HepG2 (cell line): ENCODE measurements around the gene RPL35. TPM values are rescaled to one million over a fixed set of nuclear protein-coding genes. Genes with fewer than 3 reads are reported as not detected.

Experiments
- ATAC-seq: fragments of 200-7000 bp; cut with Tn5 transposase; 3 replicates; pipeline ENCODE4 v1.9.1; 2020; ENCODE audit warnings: mild to moderate bottlenecking, moderate library complexity
- BruUV-seq: library from RNA; stranded (reverse); fragments of 400-500 nt; replicated peaks from 2 replicates; lab custom pipeline; 2021; lab: Mats Ljungman, UMichigan
- CTCF ChIA-PET: fragments of 300-600 bp; formaldehyde crosslinking; extraction: SDS; loops from one replicate; lab custom pipeline; 2021; ENCODE audit warnings: low total read pairs, inconsistent platforms, low intra/inter-chr PET ratio; lab: Yijun Ruan, JAX
- POLR2A ChIA-PET: fragments of 350-600 bp; sonication (Branson Sonifier 250); formaldehyde crosslinking; loops from one replicate; lab custom pipeline; 2020; ENCODE audit warnings: antibody characterized with exemption, inconsistent platforms; lab: Yijun Ruan, JAX
- DNase-seq: peaks from one replicate; pipeline ENCODE4 v3.0.0-alpha.2; 2015; ENCODE audit warnings: low spot score
- FAIRE-seq: peaks from 3 replicates; lab custom pipeline; 2011; peaks lifted over from hg19 to GRCh38; lab: Jason Lieb, UNC
- H2AFZ ChIP-seq: one replicate; pipeline ENCODE4 v1.6.1; 2011; ENCODE audit warnings: low read length, inconsistent platforms
- H3K27ac ChIP-seq: fragments of 300-600 bp; 3 replicates; pipeline ENCODE4 v1.8.0; 2011; ENCODE audit warnings: mixed run types, mild to moderate bottlenecking, mixed read lengths, low read length, inconsistent platforms; ENCODE audit not compliant: insufficient read depth; ENCODE audit errors: extremely low read length
- H3K27me3 ChIP-seq, 2 experiments: fragments of 200-600 bp in 1 of 2; 2 replicates in 1 of 2; 3 replicates in 1 of 2; pipeline versions ENCODE4 v1.6.0 to v1.8.0; 2011; ENCODE audit warnings: low read length in 2 of 2, mild to moderate bottlenecking in 2 of 2, moderate library complexity in 2 of 2, inconsistent platforms in 1 of 2; ENCODE audit not compliant: insufficient read depth in 2 of 2, control insufficient read depth in 1 of 2
- H3K36me3 ChIP-seq, 2 experiments: fragments of 200-600 bp in 1 of 2; replicated peaks in 1 of 2; 2 replicates in 1 of 2; 3 replicates in 1 of 2; pipeline versions ENCODE4 v1.5.1 to v1.8.0; 2011; ENCODE audit warnings: low read length in 2 of 2, inconsistent platforms in 1 of 2; ENCODE audit not compliant: insufficient read depth in 2 of 2, control insufficient read depth in 1 of 2
- H3K4me1 ChIP-seq: 2 replicates; pipeline ENCODE4 v1.5.1; 2012; ENCODE audit warnings: low read length, inconsistent platforms; ENCODE audit not compliant: insufficient read depth
- H3K4me2 ChIP-seq: 2 replicates; pipeline ENCODE4 v1.6.0; 2011; ENCODE audit warnings: low read depth, low read length, inconsistent platforms
- H3K4me3 ChIP-seq, 3 experiments: fragments of 200-600 bp in 1 of 3; sonication (generic), shearing (Covaris generic) in 1 of 3; replicated peaks in 1 of 3; 2 replicates each; pipeline ENCODE4 v1.5.1; 2011 to 2016; ENCODE audit warnings: low read length in 3 of 3, inconsistent platforms in 2 of 3, low read depth in 2 of 3, mild to moderate bottlenecking in 2 of 3, control low read depth in 1 of 3, mixed read lengths in 1 of 3; ENCODE audit not compliant: insufficient read depth in 1 of 3
- H3K79me2 ChIP-seq: one replicate; pipeline ENCODE4 v1.6.1; 2011; ENCODE audit warnings: low read length, inconsistent platforms; ENCODE audit not compliant: insufficient read depth
- H3K9ac ChIP-seq: 2 replicates; pipeline ENCODE4 v1.6.0; 2011; ENCODE audit warnings: mild to moderate bottlenecking, low read depth, low read length, inconsistent platforms; ENCODE audit not compliant: insufficient read depth
- H3K9me3 ChIP-seq: 2 replicates; pipeline ENCODE4 v1.5.1; 2012; ENCODE audit warnings: mild to moderate bottlenecking, low read length
- H4K20me1 ChIP-seq: 2 replicates; pipeline ENCODE4 v1.6.0; 2011; ENCODE audit warnings: inconsistent platforms, mild to moderate bottlenecking, low read length, moderate library complexity; ENCODE audit not compliant: insufficient read depth
- CENPT ChIP-seq: sonication (generic); formaldehyde crosslinking; IDR thresholded peaks from 2 replicates; pipeline ENCODE4 v1.8.0; 2022; ENCODE audit warnings: low read depth, mild to moderate bottlenecking, moderate library complexity, missing genetic modification reagents
- DR1 ChIP-seq: sonication (generic); formaldehyde crosslinking; IDR thresholded peaks from 2 replicates; pipeline ENCODE4 v1.8.0; 2021; ENCODE audit warnings: mild to moderate bottlenecking, missing genetic modification reagents, inconsistent platforms
- HNRNPLL ChIP-seq: fragments of 200-400 bp; formaldehyde crosslinking; IDR thresholded peaks from 2 replicates; pipeline ENCODE4 v1.6.1; 2017; ENCODE audit warnings: mild to moderate bottlenecking, low read depth, low read length; ENCODE audit not compliant: poor library complexity, severe bottlenecking
- KMT2A ChIP-seq: sonication (generic); formaldehyde crosslinking; IDR thresholded peaks from 2 replicates; pipeline ENCODE4 v1.4.0; 2020; ENCODE audit warnings: missing genetic modification reagents
- MEF2D ChIP-seq: sonication (generic); formaldehyde crosslinking; IDR thresholded peaks from 2 replicates; pipeline ENCODE4 v1.5.1; 2020; ENCODE audit warnings: mild to moderate bottlenecking, missing genetic modification reagents
- POLR2AphosphoS5 ChIP-seq: IDR thresholded peaks from 2 replicates; pipeline ENCODE4 v1.6.1; 2012; ENCODE audit warnings: low read depth, low read length
- ZBTB3 ChIP-seq: sonication (generic); formaldehyde crosslinking; IDR thresholded peaks from 2 replicates; pipeline ENCODE4 v1.4.0; 2020; ENCODE audit warnings: low read depth, mild to moderate bottlenecking, moderate library complexity, missing genetic modification reagents, borderline replicate concordance
- ZFX ChIP-seq: sonication (generic); formaldehyde crosslinking; IDR thresholded peaks from 2 replicates; pipeline ENCODE4 v1.4.0; 2020; ENCODE audit warnings: mild to moderate bottlenecking, low read depth, missing genetic modification reagents, moderate library complexity
- ZNF232 ChIP-seq: sonication (generic); formaldehyde crosslinking; IDR thresholded peaks from 2 replicates; pipeline ENCODE4 v1.4.0; 2020; ENCODE audit warnings: missing genetic modification reagents, borderline replicate concordance
- ZNF292 ChIP-seq: sonication (generic); formaldehyde crosslinking; IDR thresholded peaks from 2 replicates; pipeline ENCODE4 v1.8.1; 2022; ENCODE audit warnings: mild to moderate bottlenecking, low read depth, missing genetic modification reagents, borderline replicate concordance
- ZNF44 ChIP-seq: sonication (generic); formaldehyde crosslinking; IDR thresholded peaks from 2 replicates; pipeline ENCODE4 v1.5.1; 2020; ENCODE audit warnings: mild to moderate bottlenecking, missing genetic modification reagents
- ZNF724P ChIP-seq: sonication (generic); formaldehyde crosslinking; IDR thresholded peaks from 2 replicates; pipeline ENCODE4 v1.8.0; 2022; ENCODE audit warnings: missing genetic modification reagents, borderline replicate concordance
- WGBS: methylation state at CpG from one replicate; pipeline ENCODE4 v1.1.6; 2017; ENCODE audit warnings: low lambda C conversion rate; 5-methylcytosine and 5-hydroxymethylcytosine counted together
- in situ Hi-C: cut with HindIII; loops from 2 replicates; pipeline ENCODE4 v1.10.0; 2017; ENCODE audit warnings: low pct_unique_long_range_greater_than_20kb; ENCODE audit not compliant: extremely low pct_ligation_motif_present
- intact Hi-C: fragments of 100-400 bp; cut with micrococcal nuclease; formaldehyde crosslinking; loops from one replicate; pipeline ENCODE4 v1.10.0; 2022; ENCODE audit not compliant: unreplicated experiment
- polyA plus RNA-seq, 8 experiments: library from polyadenylated mRNA; depleted of rRNA in 3 of 8; stranded (reverse) in 7 of 8; unstranded in 1 of 8; fragments of >200 nt; fragmentation: Illumina TruSeq in 4 of 8; extraction: Trizol in 4 of 8; gene quantifications; 2 replicates each; pipeline versions ENCODE4 v1.2.1 to v1.2.3, GENCODE V29; 2011 to 2016; ENCODE audit warnings: low read depth in 4 of 8, missing spikeins in 1 of 8, mixed read lengths in 1 of 8; ENCODE audit not compliant: insufficient read depth in 1 of 8
- total RNA-seq, 5 experiments: library from RNA; depleted of rRNA; stranded (reverse); fragments of >200 nt; fragmentation: Illumina TruSeq; extraction: Trizol; gene quantifications; 2 replicates each; pipeline ENCODE4 v1.2.3, GENCODE V29; 2016; ENCODE audit warnings: low read depth in 1 of 5
- TF ChIP-seq, protein P1 (sequence below): IDR thresholded peaks from 2 replicates; pipeline ENCODE4 v1.6.1; 2016
- TF ChIP-seq, protein P2 (sequence below): sonication (generic); formaldehyde crosslinking; IDR thresholded peaks from 2 replicates; pipeline ENCODE4 v1.4.0; 2020; ENCODE audit warnings: missing genetic modification reagents

Gene RPL35
- total and polyA plus RNA-seq, 2 of the 13 experiments (the other 11 are each of a cell fraction or from before 2014, with no cell fraction given), result 2,153 to 2,935 TPM

DNA sequence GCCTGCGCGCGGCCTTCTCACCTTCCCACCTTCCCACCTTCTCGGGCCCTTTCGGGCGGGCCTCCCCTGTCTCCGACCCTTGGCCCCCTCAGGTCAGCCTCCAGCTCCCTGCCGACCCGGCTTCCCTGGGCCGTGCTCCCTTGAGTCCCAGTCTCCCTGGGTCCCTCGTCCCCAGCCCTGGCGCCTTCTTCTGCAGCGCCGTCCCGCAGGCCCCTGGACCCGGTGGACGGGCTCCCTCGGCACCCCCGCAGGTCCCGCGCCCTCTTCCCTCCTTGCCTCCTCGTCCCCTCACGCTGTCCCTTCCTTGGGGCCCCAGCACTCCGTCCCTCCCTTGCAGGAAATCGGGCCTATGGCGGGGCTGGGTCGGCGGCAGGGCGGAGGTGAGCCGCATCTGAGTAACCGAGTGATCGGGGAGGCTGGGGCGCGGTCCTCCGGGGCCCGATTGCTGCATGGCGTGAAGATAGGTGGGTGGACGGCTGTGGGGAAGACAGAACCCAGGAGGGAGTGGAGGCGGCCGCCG, 7.8 kb upstream of the RPL35 start (continued):
- TF ChIP-seq ZFX (peak; percentile 5; the same call in 1 of the 2 replicates), ZNF232 (CRISPR knock-in tag) (peak; percentile 50; the same call in 1 of the 2 replicates), CENPT (CRISPR knock-in tag) (0 out of 2 replicates have a peak, but pooled peaks have one; percentile 18)

DNA sequence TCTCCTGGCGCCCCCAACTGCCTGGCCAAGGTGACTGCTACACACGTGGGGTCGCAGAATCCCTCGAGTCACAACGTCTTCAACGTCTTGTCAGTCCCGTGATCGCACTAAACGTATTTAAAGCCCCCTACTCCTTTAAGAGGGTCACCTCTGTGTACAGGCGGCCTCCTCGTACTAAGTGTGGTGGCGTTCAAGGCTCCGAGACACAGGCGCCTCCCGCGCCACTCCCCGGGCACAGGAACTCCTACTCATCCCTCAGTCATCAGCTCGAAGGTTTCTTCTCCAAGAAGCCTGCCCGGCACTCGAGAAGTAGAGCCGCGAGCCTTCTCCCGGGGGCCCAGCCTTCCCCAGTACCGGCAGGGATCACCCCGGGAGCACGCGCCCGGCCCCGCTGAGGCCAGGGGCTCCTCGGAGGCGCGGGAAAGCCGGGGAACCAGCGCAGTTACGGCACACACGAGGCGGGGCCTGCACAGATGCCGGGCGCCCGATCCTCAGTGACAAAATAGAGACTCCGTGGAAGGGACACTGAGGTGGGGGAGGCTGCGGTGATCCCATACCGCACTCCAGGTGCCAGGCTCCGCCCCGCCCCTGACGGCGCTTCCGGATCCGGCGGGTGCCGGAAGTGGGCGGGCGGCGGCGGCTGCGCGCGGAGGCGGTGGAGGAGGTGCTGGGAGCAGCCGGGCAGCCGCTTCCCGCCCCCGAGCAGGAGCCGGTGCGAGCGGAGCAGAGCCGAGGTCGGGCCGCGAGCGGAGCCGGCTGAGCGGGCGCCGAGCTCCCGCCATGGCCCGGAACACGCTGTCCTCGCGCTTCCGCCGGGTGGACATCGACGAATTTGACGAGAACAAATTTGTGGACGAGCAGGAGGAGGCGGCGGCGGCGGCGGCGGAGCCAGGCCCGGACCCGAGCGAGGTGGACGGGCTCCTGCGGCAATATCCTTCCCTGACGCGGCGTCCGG, 7.0 kb upstream of the RPL35 start:
- H4K20me1 ChIP-seq, result no peaks in the 10 kb centered on the region; the same call in 1 of the 2 replicates
- H3K27ac ChIP-seq, result peak overlapping the region; percentile 90
- CTCF ChIA-PET, result no interaction called here
- in situ Hi-C loops, result no loop called here
- H3K9ac ChIP-seq, result peak overlapping the region; percentile 98
- H3K36me3 ChIP-seq, result peaks cover 6 to 21% of the 10 kb centered on the region in 2 experiments
- H3K4me1 ChIP-seq, result peaks cover 44% of the 10 kb centered on the region
- peak; percentile 46 for FAIRE-seq
- intact Hi-C loops, result loop anchor here (2.0 to 10.0 kb wide), 2 partner anchors 72 to 276 kb away; partner anchors contain the start of genes GOLGA1 and SCAI
- H3K27me3 ChIP-seq, result no peaks in the 10 kb centered on the region; a peak in 1 of 5 replicates
- BruUV-seq, result TSS peak; percentile 93
- ATAC-seq, result peak; percentile 91
- no peaks in the 10 kb centered on the region for H3K9me3 ChIP-seq
- DNase-seq, result peak; percentile 71
- H2AFZ ChIP-seq, result no peak overlapping the region
- WGBS, result 0% methylated on average over 9 of the region's 101 CpGs
- peak overlapping the region; percentile 81 to 98 (median 94) for H3K4me3 ChIP-seq
- peaks cover 58% of the 10 kb centered on the region for H3K79me2 ChIP-seq
- POLR2A ChIA-PET, result no interaction called here
- H3K4me2 ChIP-seq, result peak overlapping the region; percentile 94
- TF ChIP-seq, protein P1, sequence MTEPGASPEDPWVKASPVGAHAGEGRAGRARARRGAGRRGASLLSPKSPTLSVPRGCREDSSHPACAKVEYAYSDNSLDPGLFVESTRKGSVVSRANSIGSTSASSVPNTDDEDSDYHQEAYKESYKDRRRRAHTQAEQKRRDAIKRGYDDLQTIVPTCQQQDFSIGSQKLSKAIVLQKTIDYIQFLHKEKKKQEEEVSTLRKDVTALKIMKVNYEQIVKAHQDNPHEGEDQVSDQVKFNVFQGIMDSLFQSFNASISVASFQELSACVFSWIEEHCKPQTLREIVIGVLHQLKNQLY (CRISPR knock-in tag), result 0 out of 2 replicates have a peak, but pooled peaks have one; percentile 17
- TF ChIP-seq ZNF292, result no peak
- no peak for TF ChIP-seq MEF2D
- peak; percentile 25; the same call in 1 of the 2 replicates for TF ChIP-seq DR1 (CRISPR knock-in tag)
- TF ChIP-seq, protein P2, sequence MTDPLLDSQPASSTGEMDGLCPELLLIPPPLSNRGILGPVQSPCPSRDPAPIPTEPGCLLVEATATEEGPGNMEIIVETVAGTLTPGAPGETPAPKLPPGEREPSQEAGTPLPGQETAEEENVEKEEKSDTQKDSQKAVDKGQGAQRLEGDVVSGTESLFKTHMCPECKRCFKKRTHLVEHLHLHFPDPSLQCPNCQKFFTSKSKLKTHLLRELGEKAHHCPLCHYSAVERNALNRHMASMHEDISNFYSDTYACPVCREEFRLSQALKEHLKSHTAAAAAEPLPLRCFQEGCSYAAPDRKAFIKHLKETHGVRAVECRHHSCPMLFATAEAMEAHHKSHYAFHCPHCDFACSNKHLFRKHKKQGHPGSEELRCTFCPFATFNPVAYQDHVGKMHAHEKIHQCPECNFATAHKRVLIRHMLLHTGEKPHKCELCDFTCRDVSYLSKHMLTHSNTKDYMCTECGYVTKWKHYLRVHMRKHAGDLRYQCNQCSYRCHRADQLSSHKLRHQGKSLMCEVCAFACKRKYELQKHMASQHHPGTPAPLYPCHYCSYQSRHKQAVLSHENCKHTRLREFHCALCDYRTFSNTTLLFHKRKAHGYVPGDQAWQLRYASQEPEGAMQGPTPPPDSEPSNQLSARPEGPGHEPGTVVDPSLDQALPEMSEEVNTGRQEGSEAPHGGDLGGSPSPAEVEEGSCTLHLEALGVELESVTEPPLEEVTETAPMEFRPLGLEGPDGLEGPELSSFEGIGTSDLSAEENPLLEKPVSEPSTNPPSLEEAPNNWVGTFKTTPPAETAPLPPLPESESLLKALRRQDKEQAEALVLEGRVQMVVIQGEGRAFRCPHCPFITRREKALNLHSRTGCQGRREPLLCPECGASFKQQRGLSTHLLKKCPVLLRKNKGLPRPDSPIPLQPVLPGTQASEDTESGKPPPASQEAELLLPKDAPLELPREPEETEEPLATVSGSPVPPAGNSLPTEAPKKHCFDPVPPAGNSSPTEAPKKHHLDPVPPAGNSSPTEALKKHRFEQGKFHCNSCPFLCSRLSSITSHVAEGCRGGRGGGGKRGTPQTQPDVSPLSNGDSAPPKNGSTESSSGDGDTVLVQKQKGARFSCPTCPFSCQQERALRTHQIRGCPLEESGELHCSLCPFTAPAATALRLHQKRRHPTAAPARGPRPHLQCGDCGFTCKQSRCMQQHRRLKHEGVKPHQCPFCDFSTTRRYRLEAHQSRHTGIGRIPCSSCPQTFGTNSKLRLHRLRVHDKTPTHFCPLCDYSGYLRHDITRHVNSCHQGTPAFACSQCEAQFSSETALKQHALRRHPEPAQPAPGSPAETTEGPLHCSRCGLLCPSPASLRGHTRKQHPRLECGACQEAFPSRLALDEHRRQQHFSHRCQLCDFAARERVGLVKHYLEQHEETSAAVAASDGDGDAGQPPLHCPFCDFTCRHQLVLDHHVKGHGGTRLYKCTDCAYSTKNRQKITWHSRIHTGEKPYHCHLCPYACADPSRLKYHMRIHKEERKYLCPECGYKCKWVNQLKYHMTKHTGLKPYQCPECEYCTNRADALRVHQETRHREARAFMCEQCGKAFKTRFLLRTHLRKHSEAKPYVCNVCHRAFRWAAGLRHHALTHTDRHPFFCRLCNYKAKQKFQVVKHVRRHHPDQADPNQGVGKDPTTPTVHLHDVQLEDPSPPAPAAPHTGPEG (CRISPR knock-in tag), result no peak
- peak; percentile 19; the same call in 1 of the 2 replicates for TF ChIP-seq ZNF724P (CRISPR knock-in tag)
- 0 out of 2 replicates have a peak, but pooled peaks have one; percentile 8 for TF ChIP-seq ZNF44 (CRISPR knock-in tag)
- 0 out of 2 replicates have a peak, but pooled peaks have one; percentile 28 for TF ChIP-seq ZBTB3 (CRISPR knock-in tag)
- peak; percentile 85 for TF ChIP-seq POLR2AphosphoS5
- TF ChIP-seq KMT2A (CRISPR knock-in tag), result peak; percentile 79; the same call in 1 of the 2 replicates
- TF ChIP-seq HNRNPLL, result peak; percentile 52
